Left forelimb (tissue), 1 donor: ENCODE results near the gene TRIM38.
"Not testable (repeated sequence)": the region's sequence is repeated elsewhere in the genome, so short reads cannot be mapped to it uniquely, and the experiment has no call there.

Source experiments
- DNase-seq: peaks from one replicate; pipeline ENCODE4 v3.0.0-alpha.2; 2018; ENCODE audit warnings: low spot score

The TRIM38 gene, protein sequence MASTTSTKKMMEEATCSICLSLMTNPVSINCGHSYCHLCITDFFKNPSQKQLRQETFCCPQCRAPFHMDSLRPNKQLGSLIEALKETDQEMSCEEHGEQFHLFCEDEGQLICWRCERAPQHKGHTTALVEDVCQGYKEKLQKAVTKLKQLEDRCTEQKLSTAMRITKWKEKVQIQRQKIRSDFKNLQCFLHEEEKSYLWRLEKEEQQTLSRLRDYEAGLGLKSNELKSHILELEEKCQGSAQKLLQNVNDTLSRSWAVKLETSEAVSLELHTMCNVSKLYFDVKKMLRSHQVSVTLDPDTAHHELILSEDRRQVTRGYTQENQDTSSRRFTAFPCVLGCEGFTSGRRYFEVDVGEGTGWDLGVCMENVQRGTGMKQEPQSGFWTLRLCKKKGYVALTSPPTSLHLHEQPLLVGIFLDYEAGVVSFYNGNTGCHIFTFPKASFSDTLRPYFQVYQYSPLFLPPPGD

DNA sequence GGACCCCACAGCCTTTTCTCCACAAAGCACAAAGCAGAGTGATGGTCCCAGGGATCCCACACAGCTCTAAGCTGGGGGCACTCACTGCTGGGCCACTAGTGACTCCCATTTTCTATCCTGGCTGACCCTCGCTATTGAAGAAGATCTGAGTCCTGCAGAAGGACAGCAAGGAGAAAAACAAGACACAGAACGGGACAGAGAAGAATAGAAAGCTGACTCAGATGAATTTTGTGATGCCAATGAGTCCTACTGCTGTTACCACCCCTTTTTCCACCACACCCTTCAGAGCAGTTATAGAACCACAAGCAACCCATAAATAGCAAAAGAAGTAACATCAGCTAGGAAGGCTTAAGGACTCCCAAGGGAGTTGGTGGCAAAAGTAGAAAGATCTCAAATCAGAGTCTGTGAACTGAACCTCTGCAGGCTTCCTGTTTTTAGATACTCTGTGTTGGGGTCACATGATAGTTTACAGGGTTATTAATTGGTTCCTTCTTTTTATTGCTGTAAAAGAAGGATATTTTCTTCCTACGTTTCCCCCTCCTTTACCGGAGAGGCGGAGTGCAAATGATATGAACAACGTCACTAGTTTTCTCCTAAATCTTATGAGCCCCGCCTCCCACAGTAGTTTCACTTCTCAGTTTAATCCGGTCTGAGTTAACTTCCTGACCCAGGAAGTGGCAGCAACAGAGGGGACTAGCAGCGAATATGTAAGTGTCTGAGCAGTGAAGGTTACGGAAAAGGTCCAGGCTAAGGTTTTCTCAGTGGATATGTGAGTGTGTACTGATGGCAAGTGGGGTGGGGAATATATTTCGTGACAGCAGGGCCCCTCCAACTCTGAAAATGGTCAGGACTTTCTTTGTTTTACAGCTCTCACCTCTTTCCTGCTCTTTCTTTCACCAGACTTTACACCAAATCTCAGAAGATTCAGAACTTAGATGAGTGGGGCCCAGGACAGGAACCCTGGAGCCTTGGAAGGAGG, at the start of gene TRIM38:
TRIM38 (plus strand) TSS at position 654 of the 979 bp plus-strand sequence. CDS start 3,721 bp downstream, outside the sequence.
- DNase-seq: peak; percentile 76

DNA sequence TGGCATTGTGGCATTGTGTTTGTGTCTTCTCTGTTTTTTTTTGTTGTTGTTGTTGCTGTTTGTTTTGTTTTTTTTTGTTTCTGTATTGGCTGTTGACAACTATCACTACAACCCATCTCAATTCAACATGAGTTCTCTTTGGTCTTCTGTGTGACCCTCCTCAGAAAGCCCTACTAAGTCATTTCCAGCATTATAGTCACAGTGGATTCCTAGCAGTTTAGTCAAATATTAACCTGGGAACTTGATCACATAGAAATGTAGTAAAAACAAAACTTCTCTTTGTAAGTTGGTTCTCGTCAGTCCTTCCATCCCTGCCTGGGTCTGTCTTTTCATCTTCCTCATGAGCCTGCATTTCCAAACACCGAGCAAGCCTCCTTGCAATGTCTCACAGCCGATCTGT, 48.9 kb upstream of the TRIM38 start:
- DNase-seq: no peak

DNA sequence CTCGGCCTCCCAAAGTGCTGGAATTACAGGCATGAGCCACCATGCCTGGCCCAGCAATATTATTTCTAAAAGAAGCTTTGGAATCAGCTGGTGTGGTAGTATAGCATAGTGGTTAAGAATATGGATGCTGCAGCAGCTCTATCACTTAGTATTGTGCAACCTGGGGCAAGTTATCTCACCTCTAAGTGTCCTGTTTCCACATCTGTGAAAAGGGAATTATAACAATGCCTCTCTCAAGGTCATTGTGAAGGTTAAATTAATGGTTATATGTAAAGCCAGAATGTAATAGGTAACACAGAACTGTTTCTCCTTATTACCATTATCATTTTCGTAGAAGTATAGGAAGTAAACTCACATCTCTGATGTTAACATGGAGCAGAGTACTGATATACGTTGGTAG, 46.3 kb upstream of the TRIM38 start:
- no peak for DNase-seq

DNA sequence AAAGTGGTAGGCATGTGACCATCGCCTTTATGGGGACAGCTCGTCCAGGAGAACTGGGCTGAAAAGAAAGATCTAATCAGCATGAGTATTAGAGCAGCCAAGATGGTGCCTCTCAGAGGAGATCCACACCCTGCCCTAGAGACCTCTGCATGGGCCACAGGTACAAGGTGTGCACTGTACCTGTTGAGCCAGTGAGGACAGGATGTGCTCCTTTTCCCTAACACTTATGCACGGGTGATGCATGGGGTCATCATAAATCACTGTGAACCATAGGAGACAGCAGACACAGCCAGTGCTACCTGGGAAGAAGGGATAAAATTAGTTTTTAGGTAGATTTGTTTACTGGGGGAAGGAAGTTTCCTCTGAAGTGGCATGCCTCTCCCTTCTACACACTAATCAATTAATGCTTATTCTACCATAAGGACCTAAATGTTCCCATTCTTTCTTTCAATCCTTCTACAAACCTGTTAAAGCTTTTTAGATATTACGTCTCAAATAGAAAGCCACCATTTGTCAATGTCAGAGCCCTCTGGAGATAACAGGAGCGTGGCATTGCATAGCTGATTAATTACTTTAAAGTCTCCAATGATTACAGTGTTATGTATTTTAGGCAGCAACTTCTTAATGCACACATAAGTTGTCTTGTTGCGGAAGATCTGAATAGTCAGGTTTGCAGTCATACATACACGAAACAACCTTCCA, 45.7 kb upstream of the TRIM38 start:
- no peak for DNase-seq

DNA sequence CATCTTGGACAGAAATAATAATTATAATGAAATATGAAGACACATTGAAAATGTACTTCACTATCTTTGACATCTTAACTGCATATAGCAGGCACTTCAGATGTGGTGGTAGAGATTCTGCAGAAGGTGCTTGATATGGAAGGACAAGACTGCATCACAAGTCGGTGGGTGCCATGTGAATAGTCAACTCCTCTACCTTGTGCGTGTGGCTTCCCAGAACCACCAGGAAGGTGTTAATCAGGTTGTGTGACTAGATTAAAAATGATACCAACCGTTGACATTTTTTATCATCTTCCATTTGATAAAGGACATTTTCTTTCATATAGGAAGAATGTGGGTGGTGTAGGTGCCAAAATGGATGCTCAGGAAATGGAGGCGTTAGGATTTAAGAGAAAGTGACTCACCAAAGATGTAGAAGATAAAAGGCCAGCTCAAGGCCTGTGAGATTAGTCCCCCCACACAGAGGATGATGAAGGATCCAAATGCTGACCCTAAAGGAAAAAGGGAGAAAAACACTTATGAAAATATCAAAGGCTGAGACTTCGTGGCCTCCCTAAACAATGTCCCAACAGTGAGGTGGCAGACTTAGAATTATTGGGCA, 44.4 kb upstream of the TRIM38 start:
- DNase-seq: no peak

DNA sequence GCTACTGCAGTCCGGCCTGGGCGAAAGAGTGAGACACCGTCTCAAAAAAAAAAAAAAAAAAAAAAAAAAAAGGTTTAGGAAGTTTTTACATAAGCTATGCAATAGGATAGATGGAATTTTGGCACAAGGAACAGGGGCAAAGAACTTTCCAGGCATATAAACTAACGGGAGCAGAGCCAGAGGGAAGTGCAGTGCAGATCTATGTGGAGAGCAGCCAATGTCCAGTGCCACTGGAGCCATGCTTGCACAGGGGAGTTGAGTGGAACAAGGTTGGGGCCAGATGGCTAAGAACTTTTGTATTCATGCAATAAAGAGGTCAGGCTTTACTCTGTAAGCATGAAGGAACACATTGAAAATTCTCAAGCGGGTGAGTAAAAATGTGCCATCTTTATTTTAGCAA, 42.9 kb upstream of the TRIM38 start:
- no peak for DNase-seq

DNA sequence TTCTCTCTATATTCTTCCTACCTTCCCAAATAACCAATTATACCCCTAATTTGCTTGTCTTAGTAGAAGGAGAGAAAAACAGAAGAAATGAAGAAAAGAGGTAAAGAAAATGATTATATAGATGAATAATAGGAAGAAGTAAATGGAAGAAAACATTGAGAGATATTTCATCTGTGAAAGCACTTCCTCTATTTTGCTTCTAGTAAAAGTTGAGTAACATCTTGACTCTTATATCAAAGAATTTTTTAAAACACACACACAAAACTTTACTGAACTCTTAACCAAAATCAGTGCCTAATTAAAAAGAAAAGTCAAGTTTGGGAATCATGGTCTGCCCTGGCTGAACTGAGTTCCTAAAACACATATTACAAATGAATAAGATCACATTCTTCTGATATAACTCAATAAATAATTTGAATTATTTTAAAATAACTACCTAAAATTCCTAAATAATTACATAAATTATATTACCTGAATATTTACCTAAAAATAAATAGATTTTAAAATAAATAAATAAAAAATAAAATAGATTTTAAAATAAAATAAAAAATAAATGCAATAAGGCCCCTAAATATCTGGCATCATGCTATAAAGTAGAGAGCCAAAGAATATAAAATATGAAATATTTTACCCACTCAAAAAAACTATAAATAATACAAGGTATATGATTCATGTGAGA, 40.9 kb upstream of the TRIM38 start:
- no peak for DNase-seq

DNA sequence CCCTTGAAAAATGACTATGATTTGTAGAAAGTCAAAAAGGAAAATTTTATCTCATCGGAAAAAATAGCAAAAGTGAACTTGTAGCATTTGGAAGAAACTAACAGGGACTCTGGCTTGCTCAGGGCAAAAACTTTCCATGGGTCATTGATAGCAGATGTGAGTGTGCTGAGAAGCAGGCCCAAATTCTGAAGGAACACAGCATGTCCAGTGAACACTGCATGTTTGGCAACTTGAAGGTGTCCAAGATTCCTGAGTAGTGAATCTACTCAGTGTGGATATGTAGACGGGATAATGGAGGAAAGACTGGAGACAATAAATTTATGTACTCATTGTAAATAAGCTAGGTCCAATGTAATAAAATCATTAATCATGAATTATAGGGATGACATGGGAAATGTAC, 40.3 kb upstream of the TRIM38 start:
- DNase-seq: no peak

DNA sequence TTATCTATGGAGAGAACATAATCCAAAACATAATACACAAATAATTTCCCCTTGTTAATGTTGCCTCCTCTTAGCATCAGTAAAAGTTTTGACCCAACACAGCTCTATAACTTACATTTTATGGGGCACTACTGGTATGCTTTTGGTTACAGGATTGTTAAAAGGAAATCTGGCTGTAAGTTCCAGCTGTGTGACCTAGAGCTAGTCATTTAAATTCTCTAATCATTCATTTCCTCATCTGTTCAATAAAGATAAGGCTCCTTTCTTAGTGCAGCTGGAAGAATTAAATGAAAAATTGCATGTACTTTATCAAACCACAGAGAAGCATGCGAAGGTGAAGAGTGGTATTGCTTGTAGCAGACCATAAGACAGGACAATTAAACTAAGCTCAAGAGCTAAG, 36.7 kb upstream of the TRIM38 start:
- no peak for DNase-seq

DNA sequence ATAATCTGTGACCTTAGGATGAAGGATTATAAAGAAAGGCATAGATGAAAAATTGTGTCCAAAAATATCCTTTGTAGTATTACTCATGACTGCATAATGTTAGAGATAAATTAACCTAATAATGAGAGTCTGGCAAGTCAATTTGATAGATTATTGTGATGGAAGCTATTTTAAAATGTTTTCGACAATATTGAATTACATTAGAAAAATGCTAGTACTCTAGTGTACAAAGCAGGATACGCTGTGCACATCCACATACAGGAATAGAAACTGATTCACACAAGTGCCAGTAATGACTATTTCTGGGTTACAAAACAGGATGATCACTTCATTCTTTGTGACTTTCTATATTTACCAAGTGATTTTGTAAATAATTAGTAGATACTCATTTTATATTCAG, 35.4 kb upstream of the TRIM38 start:
- no peak for DNase-seq

DNA sequence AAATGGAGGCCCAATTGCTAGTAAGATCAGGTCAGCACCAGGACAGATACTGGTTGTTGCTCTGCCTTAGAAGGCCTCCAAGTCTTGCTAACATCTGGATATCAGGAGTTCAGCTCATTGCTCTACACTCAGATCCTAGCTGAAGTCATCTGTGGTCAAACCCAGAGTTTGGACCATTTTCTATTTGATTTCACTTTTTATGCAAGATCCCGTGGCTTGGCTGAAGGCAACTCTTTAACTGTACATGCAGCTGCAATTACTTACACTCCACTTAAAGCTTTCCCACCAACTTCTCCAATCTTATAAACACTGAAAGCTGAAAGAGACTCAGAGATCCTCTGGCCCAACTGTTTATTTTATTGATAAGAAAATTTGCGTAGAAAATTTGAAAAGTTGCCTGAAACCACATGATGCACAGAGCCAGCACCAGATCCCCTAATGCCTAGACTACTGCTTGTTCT, 34.8 kb upstream of the TRIM38 start:
- DNase-seq: no peak

DNA sequence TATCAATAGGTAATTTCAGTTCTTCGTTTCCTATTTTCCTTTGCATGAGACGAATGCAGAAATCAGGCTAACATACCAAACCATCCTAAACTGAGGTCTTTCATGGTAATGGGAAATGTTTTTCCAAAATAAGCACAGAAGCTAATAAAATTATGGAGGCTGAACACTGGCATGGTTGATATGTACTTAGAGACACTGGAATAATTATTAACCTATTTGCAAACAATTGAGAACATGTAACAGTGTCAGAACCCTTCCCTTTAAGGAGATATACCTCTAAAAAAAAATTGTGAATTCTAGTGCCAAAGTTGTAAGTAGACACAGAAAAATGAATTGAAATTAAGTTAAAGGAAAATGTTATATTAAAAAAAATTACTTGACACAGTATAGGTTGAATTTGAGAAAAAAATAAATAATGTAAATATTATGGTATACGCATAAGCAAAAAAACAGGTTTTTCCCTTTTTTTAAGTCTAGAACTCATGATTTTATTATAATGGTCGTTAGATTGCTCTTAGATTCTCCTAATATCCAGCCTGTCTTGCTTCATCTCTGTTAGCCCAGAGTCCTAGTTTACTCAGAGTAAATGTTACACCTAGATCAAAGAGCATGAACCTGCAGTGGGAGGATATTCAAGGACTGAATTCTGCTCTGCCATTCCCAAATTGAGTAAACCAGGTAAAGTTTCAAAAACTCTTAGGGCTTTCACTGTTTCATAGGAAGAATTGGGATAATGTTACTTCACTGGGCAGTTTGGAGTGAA, 33.9 kb upstream of the TRIM38 start:
- DNase-seq: no peak

DNA sequence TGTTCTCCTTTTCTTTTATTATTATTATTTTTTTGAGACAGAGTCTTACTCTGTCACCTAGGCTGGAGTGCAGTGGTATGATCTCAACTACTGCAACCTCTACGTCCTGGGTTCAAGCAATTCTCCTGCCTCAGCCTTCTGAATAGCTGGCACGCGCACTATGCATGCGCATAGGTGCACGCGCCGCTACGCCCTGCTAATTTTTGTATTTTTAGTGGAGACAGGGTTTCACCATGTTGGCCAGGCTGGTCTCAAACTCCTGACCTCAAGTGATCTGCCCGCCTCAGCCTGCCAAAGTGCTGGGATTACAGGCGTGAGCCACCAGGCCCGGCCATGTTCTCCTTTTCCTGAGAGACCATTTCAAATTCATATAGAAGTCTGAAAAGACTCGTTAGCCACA, 32.8 kb upstream of the TRIM38 start:
- not testable (repeated sequence) for DNase-seq

DNA sequence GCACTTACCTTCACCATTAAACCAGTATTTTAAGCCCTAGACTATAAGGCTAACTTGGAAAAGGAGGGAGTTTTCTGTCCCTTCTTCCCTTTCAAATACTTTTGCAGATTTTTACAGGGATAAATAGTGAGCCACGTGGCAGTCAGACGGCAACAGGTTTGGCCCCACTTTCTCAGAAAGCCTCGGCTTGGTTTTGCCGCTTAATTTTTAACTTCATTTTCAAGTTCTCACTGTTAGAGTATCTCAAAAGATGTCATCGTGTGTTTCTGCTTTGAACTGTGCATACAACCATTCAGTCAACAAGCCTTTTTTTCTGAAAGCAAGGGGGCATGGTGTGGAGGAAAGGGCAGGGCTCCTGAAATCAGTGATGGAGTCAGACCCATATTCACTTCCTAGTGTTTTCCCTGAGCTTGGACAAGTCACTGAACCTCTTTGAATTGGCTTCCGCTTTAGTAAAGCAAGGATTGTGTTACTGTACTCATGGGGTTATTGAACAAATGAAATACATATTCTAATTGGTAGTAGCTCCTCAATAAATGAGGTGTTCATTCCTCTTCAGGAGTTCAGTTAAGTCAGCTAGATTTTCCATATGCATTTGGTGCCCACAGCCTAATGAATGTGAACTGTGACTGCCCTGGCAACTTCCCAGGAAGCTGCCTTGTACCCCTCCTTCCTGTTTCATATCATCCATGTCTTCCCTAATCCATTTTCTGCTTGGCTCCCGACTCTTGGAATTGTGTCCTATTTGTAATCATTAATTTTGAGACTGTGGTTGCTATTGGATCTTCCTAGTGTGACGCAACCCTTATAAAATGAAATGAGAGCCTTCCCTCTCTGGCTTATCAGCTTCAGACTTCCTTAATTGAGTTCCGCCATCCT, 31.8 kb upstream of the TRIM38 start, which contains the start of gene SLC17A2:
SLC17A2 (minus strand) TSS at position 160 of the 879 bp plus-strand sequence. CDS start 4,895 bp downstream, outside the sequence.
- DNase-seq: no peak

DNA sequence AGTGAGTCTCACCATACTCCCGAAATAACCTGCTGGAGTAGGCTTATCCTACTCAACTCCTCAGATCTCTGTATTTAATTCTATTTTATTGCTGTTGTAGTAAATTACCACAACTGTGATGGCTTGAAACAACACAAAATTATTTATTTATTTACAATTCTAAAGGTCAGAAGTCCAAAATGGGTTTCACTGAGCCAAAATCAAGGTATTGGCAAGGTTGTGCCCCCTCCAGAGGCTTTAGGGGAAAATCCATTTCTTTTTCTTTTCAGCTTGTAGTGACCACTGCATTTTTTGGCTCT, 31.2 kb upstream of the TRIM38 start:
- DNase-seq: no peak

DNA sequence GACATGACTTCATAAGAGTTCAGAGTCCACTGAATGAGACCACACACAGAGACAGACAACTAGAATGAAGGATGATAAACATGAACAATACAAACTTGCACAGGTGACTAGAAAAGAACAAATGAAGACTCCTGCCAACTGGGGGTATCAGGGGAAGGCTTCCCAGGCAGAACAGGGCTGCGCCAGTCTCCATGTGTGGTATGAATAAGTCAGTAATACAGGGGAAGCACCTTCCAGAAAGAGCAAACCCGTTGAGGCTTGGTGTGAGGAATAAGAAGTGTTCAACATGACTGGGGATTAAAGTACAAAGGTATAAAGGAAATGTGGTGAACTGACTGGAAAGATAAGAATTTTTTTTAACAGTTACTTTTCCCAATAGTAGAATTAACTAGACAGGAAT, 28.4 kb upstream of the TRIM38 start:
- no peak for DNase-seq

DNA sequence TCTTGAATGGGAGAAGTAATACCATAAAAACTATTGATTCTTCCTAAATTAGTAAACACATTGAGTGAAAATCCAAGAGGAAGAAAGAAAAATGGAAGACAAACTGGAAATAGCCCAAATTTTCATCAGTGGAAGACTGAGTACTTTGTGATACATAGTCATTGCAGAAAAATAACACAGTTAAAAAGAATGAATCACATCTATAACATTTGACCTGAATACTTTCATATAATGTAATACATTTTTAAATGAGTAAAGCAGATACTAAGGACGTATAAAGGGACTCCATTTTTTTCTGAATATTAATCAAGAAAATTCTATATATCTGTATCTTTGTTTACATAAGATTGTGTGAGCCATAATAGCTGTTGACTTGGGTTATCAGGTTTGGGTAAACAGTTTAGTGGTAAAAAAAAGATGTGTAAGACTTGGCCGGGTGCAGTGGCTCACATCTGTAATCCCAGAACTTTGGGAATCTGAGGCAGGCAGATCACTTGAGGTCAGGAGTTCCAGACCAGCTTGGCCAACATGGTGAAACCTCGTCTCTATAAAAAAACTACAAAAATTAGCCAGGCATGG, 27.8 kb upstream of the TRIM38 start:
- no peak for DNase-seq

DNA sequence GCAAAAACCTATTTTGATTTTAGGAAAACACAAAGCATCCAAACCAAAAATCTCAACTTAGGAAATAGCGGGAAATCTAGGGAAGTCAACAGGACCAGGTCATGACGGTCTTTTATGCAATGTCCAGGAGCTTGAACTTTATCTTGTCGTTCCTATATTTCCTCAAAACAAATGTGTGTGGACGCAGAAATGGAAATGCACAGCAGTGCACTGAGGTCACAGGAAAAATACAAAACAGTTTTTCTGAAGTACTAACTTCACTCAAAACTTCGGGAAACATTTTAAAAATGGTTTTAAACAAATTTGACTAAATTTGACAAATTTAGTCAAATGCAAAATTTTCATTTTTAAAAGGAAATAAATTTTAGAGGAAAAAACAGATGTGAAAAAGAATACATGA, 26.6 kb upstream of the TRIM38 start:
- DNase-seq: no peak

DNA sequence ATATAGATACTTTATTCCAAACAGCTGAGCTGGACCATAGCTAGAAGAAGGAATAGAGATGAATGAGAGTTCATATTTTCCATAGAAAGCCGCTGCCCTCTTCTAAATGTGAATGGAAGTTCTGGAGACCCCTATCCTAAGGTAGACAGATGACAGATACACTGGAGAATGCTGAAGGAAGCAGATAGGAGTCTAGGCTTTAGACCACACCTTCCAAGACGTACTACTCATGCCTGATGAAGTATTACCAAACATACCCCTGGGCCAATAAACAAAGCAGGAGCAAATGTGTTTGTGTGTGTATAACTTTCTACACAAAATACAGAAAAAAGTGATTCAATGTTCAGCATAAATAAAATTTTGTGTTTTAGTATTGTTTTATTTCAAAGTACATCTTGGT, 23.0 kb upstream of the TRIM38 start:
- DNase-seq: no peak
